Astrocyte of the hippocampus (primary cell): ENCODE data around the gene FAAP20.

Source experiments
- DNase-seq: peaks from one replicate; pipeline ENCODE4 v3.0.0; 2011; ENCODE audit warnings: low read depth, low spot score

FAAP20 gene

GRCh38 chr1:2212274-2212531 is 17.6 kb upstream of the FAAP20 start:
- no peak for DNase-seq

GRCh38 chr1:2210786-2211185 is 16.2 kb upstream of the FAAP20 start:
- no peak for DNase-seq

- DNase-seq = no peak
Observed at GRCh38 chr1:2210084-2210653, 15.6 kb upstream of the FAAP20 start.

- DNase-seq = no peak
Observed at GRCh38 chr1:2209400-2210083, 15.0 kb upstream of the FAAP20 start.

GRCh38 chr1:2208309-2209239 is 14.0 kb upstream of the FAAP20 start:
- DNase-seq = peak; percentile 94

- no peak for DNase-seq
Observed at GRCh38 chr1:2206813-2207487, 12.4 kb upstream of the FAAP20 start.

- peak; percentile 97 for DNase-seq
Observed at GRCh38 chr1:2205191-2205952, 10.8 kb upstream of the FAAP20 start.

GRCh38 chr1:2204415-2205190 is 10.0 kb upstream of the FAAP20 start:
- peak; percentile 88 for DNase-seq

GRCh38 chr1:2203671-2204414 is 9.3 kb upstream of the FAAP20 start:
- no peak for DNase-seq

GRCh38 chr1:2202843-2203601 is 8.4 kb upstream of the FAAP20 start:
- DNase-seq = no peak

GRCh38 chr1:2202008-2202575 is 7.5 kb upstream of the FAAP20 start:
- no peak for DNase-seq

GRCh38 chr1:2201062-2201461 is 6.5 kb upstream of the FAAP20 start:
- no peak for DNase-seq

GRCh38 chr1:2200308-2200943 is 5.9 kb upstream of the FAAP20 start:
- DNase-seq = no peak

GRCh38 chr1:2199042-2199810 is 4.7 kb upstream of the FAAP20 start:
- peak; percentile 91 for DNase-seq

GRCh38 chr1:2198571-2198970 is 4.0 kb upstream of the FAAP20 start:
- no peak for DNase-seq

GRCh38 chr1:2197707-2198165 is 3.2 kb upstream of the FAAP20 start:
- no peak for DNase-seq

- DNase-seq = no peak
Observed at GRCh38 chr1:2196901-2197638, 2.5 kb upstream of the FAAP20 start.
